ENCODE measurements around the gene NDUFAF2. TPM values are rescaled to one million over a fixed set of nuclear protein-coding genes. Genes with fewer than 3 reads are reported as not detected.
"Not testable (repeated sequence)": the region's sequence is repeated elsewhere in the genome, so short reads cannot be mapped to it uniquely, and the experiment has no call there.

The NDUFAF2 gene
- polyA plus RNA-seq, 3 donors from 2014 or later = 15.7 to 23.2 (median 20.4) TPM

DNA sequence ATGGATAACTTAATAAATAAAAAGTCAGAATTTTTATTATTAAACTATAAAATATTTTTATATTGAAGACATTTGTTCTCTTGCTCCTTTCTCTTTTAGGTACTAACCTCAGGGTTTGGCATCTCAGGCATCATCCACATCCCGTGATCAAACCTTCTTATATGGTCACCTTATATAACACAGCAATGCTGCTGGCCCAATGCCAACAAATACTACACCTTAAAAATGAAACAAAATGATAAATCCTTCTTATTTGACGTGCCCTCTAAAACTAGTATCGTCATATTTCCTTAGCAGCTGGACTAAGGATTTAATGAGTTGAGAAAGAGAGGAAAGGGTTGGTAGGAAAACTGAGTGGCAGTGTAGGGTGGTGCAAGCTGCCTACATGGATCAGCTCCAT lies 56.6 kb downstream of the NDUFAF2 start:
- Mint-ChIP-seq H3K27ac (no peak overlapping the region), H3K36me3 (no peaks in the 10 kb centered on the region), H3K4me3 (no peak overlapping the region), H3K9me3 (no peaks in the 10 kb centered on the region), H3K27me3 (ENCODE audit: low read depth in 3 of 3) (peaks cover 0 to 2% (median 0%) of the 10 kb centered on the region in 3 donors), H3K4me1 (peaks cover 0 to 2% of the 10 kb centered on the region in 2 donors)
- DNase-seq = no peak

DNA sequence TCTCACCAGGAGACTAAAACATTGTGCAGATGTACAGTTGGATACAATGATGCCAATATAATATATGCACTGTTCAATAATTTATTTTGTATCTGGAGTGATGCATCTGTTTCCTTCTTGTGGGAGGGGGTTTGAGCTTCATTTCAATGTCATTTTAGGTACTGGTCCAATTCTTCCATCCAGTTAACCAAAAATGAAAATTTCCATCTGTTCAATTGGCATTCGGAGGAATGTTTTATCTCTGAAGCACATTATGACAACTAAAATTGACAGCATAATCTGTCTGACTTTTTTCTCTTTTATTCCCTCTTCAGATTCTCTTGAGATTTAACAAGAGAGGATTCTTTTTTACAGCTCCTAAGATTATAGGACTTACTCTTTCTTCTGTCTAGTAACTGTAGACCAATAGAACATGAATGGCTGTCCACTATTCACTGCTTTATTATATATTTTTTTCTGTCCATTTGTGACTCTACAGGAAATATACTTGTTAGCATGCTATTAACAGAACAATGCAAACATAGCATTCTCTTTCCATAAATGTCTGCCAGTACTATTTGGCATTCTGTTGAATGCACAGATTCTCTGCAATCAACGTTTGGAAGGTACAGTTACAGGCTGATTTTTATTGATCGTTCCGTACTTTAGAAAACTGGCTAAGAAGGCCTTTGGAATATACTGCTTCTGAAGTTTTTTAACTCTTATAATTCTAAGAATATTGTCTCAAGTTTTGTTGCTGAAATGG lies 57.8 kb downstream of the NDUFAF2 start:
- H3K9me3 Mint-ChIP-seq = no peaks in the 10 kb centered on the region
- no peak overlapping the region for H3K27ac Mint-ChIP-seq
- H3K4me3 Mint-ChIP-seq = no peak overlapping the region
- no peak for DNase-seq
- peaks cover 0 to 2% (median 0%) of the 10 kb centered on the region in 3 donors for H3K27me3 Mint-ChIP-seq (ENCODE audit: low read depth in 3 of 3)
- peaks cover 0 to 2% of the 10 kb centered on the region in 2 donors for H3K4me1 Mint-ChIP-seq
- no peaks in the 10 kb centered on the region for H3K36me3 Mint-ChIP-seq

DNA sequence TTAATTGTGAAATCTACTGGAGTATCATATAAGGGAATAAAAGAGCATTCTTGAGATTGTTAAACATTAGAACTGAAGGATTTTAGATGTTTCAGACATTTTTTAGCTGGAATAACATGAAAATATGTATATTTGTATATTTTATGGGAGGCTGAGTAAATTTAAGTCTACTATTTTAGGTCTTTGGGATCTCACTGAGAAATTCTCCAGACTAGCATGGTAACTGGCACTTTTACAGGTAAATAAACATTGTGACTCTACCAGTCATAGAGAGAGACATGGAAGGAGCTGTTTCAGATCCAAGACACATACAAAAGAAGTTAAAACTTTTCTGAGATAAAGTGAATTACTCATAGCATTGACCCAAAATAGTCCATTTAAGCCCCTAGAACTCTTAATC lies 59.4 kb downstream of the NDUFAF2 start:
- H3K9me3 Mint-ChIP-seq = no peaks in the 10 kb centered on the region
- H3K27ac Mint-ChIP-seq = no peak overlapping the region
- no peak overlapping the region for H3K4me3 Mint-ChIP-seq
- peaks cover 0 to 2% (median 0%) of the 10 kb centered on the region in 3 donors for H3K27me3 Mint-ChIP-seq (ENCODE audit: low read depth in 3 of 3)
- no peaks in the 10 kb centered on the region for H3K36me3 Mint-ChIP-seq
- no peak for DNase-seq
- no peaks in the 10 kb centered on the region for H3K4me1 Mint-ChIP-seq

DNA sequence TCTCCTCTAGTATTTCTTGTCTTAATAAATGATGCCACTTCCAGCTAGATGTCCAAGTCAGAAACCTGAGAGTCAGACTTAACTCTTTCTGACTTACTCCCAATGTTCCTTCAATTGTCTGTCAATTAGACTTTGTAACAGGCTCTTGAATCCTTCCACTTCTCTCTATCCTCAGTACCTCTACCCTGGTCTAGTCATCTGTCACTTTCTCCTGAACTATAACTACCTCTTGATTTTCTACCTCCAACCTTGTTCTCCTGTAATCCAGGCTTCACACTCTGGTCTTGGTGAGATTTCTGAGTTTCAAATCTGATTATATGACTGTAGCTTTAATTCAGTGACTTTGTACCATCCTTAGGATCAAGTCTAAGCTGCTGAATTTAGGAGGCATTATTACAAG lies 64.9 kb downstream of the NDUFAF2 start:
- DNase-seq = no peak
- H3K27ac Mint-ChIP-seq = no peak overlapping the region
- peaks cover 0 to 1% (median 0%) of the 10 kb centered on the region in 3 donors for H3K27me3 Mint-ChIP-seq (ENCODE audit: low read depth in 3 of 3)
- no peak overlapping the region for H3K4me3 Mint-ChIP-seq
- H3K9me3 Mint-ChIP-seq = no peaks in the 10 kb centered on the region
- H3K4me1 Mint-ChIP-seq = no peaks in the 10 kb centered on the region
- no peaks in the 10 kb centered on the region for H3K36me3 Mint-ChIP-seq

DNA sequence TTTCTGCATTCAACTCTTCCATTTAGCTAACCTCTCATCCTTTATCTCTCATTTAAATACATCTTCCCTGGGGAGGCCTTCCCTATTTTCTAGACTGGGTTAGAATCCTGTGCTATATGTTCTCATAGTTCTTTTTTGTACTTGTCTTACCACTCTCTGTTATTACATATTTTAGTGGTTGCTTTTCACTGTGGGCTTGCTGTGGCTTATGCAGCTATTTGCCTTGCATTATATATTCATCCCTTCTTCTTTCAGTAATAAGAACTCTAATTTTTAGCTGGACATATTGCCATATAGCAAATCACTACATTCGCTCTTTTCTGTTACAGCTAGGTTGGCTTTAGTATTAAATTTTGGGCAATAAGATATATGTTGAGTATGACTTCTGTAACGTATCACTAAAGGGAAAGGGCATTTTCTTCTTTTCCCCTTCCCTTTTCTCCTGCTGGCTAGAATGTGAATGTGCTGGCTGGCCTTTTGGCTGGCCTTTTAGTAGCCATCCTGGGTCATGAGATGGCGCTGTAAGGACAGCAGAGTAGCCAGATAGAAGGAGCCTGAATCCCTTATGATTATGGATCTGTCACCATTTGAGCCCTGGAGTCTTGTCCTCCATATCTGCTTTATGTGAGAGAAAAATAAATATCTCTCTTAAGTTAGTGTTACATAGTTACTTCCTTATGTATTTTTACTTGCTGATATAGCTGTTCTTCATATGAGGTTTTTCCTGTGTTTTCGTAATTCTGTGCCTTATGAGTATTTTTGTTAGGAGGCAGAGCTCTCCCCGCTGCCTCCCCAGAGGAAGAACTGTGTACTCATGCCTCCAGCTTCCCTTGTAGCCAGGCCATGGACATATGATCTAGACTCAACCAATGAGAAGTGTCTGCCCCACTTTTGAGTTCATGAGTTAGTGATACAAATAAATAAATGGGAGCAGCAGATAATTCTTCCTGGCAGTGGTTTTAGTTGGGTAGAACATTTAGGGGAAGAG lies 65.8 kb downstream of the NDUFAF2 start:
- Mint-ChIP-seq H3K36me3 (no peaks in the 10 kb centered on the region), H3K9me3 (no peaks in the 10 kb centered on the region), H3K4me1 (no peaks in the 10 kb centered on the region), H3K27me3 (ENCODE audit: low read depth in 3 of 3) (no peaks in the 10 kb centered on the region), H3K27ac (no peak overlapping the region), H3K4me3 (no peak overlapping the region)
- DNase-seq = no peak

DNA sequence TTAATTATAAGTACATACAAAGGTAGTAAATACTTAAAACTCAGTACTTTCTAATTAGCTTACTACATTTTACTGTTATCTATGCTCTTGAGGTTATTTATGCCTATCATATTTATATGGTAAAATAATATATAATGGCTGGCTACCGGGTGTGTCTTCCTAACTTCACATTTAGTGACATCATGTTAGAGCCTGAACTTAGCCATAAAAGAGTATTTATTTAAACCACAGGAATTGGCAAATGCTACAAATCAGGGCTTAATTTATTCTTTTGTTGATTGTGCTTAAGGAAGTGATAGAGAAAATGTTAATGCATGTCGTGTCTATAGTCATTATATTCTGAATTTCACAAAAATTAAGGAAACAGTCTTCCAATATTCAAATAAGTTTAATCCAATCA lies 73.1 kb downstream of the NDUFAF2 start:
- no peaks in the 10 kb centered on the region for H3K9me3 Mint-ChIP-seq
- H3K27ac Mint-ChIP-seq = no peak overlapping the region
- no peaks in the 10 kb centered on the region for H3K36me3 Mint-ChIP-seq
- no peaks in the 10 kb centered on the region for H3K4me1 Mint-ChIP-seq
- no peak for DNase-seq
- no peak overlapping the region for H3K4me3 Mint-ChIP-seq
- no peaks in the 10 kb centered on the region for H3K27me3 Mint-ChIP-seq (ENCODE audit: low read depth in 3 of 3)

DNA sequence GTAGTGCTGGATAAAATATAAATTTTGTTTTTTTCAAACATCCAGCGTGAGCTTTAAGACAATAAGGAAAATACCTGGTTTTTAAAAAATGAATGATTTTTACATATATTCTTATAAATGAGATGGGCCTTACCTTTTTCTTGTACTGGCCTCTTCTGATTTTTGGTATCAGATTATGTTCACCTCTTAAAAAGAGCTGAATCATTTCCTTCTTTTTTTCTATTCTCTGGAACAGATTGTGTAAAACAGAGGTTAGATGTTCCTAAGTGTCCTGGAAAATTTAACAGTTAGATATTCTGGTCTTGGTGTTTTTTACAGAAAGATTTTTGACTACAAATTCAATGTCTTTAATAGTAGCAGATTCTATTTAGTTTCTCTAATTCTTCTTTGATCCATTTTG lies 74.6 kb downstream of the NDUFAF2 start:
- Mint-ChIP-seq H3K4me3 (no peak overlapping the region), H3K27me3 (ENCODE audit: low read depth in 3 of 3) (no peaks in the 10 kb centered on the region), H3K27ac (no peak overlapping the region), H3K4me1 (peaks cover 0 to 2% of the 10 kb centered on the region in 2 donors), H3K36me3 (no peaks in the 10 kb centered on the region), H3K9me3 (no peaks in the 10 kb centered on the region)
- no peak for DNase-seq

DNA sequence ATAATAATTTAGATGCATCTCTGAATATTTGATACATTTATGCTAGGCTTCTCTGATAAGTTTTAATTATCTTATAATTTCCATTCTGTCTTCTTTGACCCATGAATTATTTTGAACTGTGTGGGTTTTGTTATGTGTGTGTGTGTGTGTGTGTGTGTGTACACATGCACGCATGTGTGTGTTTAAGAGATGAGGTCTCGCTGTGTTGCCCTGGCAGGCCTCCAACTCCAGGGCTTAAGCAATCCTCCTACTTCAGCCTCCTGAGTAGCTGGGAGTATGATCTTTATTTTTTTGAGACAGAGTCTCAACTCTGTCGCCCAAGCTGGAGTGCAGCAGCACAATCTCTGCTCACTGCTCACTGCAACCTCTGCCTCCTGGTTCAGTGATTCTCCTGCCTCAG lies 75.4 kb downstream of the NDUFAF2 start:
- Mint-ChIP-seq H3K27me3 (ENCODE audit: low read depth in 3 of 3) (no peaks in the 10 kb centered on the region), H3K36me3 (no peaks in the 10 kb centered on the region), H3K27ac (no peak overlapping the region), H3K4me1 (peaks cover 0 to 2% of the 10 kb centered on the region in 2 donors), H3K4me3 (no peak overlapping the region), H3K9me3 (no peaks in the 10 kb centered on the region)
- DNase-seq = no peak

DNA sequence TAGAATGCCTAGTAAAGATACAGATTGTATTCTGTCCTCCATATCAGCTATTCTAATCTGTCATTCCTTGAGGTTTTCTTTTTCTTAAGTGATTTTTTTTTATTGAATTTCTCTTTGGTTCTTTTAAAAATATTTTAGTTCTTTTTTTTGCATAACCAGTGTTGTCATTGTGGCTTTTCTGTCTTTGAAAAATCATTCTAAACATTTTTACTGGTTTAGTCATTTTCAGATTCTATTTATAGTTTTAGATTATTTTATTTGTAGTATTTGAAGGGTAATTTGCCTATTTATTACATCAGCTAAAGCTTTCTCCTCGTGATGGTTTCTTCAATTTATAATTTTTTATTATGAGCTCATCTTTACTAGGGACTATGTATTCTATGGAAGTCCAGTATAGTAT lies 78.1 kb downstream of the NDUFAF2 start:
- H3K9me3 Mint-ChIP-seq = no peaks in the 10 kb centered on the region
- no peak for DNase-seq
- no peak overlapping the region for H3K4me3 Mint-ChIP-seq
- peaks cover 0 to 1% (median 0%) of the 10 kb centered on the region in 3 donors for H3K27me3 Mint-ChIP-seq (ENCODE audit: low read depth in 3 of 3)
- H3K4me1 Mint-ChIP-seq = peaks cover 0 to 2% of the 10 kb centered on the region in 2 donors
- H3K36me3 Mint-ChIP-seq = no peaks in the 10 kb centered on the region
- no peak overlapping the region for H3K27ac Mint-ChIP-seq

DNA sequence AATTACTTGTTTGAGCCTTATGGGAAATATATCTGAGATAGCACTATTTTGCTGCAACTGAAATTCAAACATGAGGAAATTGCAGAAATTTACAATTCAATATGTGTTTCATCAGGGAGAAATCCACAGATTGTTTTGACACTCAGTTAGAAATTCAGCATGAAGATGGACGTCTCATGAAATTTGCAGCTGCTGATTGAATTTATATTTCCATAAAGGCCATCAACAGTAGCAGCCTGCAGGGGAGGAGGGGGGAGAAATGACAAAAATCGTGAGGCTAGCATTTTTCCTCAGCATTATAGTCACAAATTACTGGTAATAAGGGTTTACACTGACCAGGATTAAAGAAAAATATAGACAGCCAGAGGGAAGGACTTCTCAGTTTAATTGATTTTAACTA lies 81.0 kb downstream of the NDUFAF2 start:
- Mint-ChIP-seq H3K9me3 (no peaks in the 10 kb centered on the region), H3K27ac (no peak overlapping the region), H3K4me3 (no peak overlapping the region)

DNA sequence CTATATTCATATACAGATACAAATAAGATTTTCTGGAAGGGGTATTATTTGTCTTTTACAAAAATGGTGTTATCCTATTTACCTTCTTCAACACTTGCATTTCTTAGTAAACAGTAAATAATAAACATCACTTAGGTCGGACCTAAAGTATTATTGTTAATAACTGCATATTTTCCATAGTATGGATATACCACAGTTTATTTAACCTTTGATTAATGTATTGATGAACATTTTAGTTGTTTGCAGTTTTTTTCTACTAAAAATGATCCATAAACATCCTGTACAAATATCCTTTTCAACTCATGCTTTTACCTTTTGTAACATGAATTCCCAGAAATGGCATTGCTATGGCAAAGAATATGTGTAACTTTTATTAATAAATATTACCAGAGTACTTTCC lies 83.4 kb downstream of the NDUFAF2 start:
- Mint-ChIP-seq H3K27me3 (ENCODE audit: low read depth in 3 of 3) (peaks cover 0 to 2% (median 1%) of the 10 kb centered on the region in 3 donors), H3K36me3 (no peaks in the 10 kb centered on the region), H3K4me1 (peaks cover 0 to 5% of the 10 kb centered on the region in 2 donors), H3K9me3 (peaks cover 0 to 2% (median 0%) of the 10 kb centered on the region in 6 donors), H3K4me3 (no peak overlapping the region), H3K27ac (no peak overlapping the region)
- no peak for DNase-seq

More for the DNA sequence above, 81.0 kb downstream of the NDUFAF2 start:
- no peaks in the 10 kb centered on the region for H3K36me3 Mint-ChIP-seq
- no peak for DNase-seq
- H3K4me1 Mint-ChIP-seq = peaks cover 0 to 2% of the 10 kb centered on the region in 2 donors
- H3K27me3 Mint-ChIP-seq (ENCODE audit: low read depth in 3 of 3) = peaks cover 0 to 1% (median 0%) of the 10 kb centered on the region in 3 donors

DNA sequence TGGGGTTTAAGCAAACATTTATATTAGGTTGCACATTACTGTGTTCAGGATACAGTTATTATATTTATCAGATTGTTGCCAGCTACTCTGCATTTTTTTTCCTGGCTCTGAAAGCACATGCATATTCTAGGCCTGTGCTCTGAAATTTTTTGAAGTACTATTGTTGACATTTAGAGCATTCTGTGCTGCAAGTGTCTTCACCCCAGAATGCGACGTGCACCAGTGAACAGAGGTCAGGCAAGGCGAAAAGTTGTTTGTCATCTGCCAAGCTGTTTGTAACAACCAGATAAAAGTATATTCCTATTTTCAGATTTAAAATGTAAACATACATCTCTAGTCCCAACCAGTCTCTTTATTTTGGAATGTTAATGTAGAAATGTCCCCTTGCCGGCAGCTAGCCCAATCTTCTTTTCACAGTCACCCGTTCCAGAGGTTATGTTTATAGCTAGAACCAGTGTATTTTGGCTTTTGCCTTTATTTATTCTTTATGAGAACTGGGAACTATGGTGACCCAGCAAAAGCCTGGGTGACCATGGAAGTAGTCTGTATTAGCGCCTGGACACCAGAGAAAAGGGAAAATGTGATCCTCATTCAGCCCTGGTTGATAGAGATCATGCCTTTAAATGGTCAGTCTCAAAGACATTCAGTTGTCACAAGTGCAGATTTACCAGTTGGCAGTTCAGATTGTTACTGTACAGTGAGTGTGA lies 84.6 kb downstream of the NDUFAF2 start:
- H3K4me1 Mint-ChIP-seq = peaks cover 0 to 3% of the 10 kb centered on the region in 2 donors
- no peak overlapping the region for H3K4me3 Mint-ChIP-seq
- no peak for DNase-seq
- no peak overlapping the region for H3K27ac Mint-ChIP-seq
- peaks cover 0 to 2% (median 0%) of the 10 kb centered on the region in 6 donors for H3K9me3 Mint-ChIP-seq
- H3K36me3 Mint-ChIP-seq = no peaks in the 10 kb centered on the region
- H3K27me3 Mint-ChIP-seq (ENCODE audit: low read depth in 3 of 3) = peaks cover 0 to 2% (median 1%) of the 10 kb centered on the region in 3 donors

DNA sequence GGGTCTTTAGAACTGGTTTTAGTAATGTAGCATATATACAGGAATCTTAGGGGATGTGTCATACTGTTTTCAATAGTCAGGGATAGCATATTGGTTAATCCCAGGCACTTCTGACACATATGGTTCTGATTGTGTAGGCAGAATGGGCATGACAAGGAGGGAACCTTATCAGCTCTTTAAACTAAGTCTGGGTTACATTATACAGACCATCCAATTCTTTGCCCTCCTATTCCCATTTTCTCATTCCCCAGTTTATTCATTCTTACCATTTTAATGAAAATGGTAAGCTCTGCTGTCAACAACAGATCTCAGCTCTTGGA lies 85.1 kb downstream of the NDUFAF2 start:
- peaks cover 0 to 2% (median 1%) of the 10 kb centered on the region in 3 donors for H3K27me3 Mint-ChIP-seq (ENCODE audit: low read depth in 3 of 3)
- H3K9me3 Mint-ChIP-seq = peaks cover 0 to 2% (median 0%) of the 10 kb centered on the region in 6 donors
- peaks cover 0 to 3% of the 10 kb centered on the region in 2 donors for H3K4me1 Mint-ChIP-seq
- H3K4me3 Mint-ChIP-seq = no peak overlapping the region
- H3K27ac Mint-ChIP-seq = no peak overlapping the region
- DNase-seq = no peak
- no peaks in the 10 kb centered on the region for H3K36me3 Mint-ChIP-seq

DNA sequence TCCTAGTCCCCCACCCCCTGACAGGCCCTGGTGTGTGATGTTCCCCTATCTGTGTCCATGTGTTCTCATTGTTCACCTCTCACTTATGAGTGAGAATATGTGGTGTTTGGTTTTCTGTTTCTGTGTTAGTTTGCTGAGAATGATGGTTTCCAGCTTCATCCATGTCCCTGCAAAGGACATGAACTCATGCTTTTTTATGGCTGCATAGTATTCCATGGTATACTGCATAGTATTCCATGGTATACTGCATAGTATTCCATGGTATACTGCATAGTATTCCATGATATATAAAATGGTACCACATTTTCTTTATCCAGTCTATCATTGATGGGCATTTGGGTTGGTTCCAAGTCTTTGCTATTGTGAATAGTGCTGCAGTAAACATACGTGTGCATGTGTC lies 86.3 kb downstream of the NDUFAF2 start:
- H3K4me3 Mint-ChIP-seq = not testable (repeated sequence)

More for the DNA sequence above, 86.3 kb downstream of the NDUFAF2 start:
- H3K36me3 Mint-ChIP-seq; DNase-seq; H3K4me1 Mint-ChIP-seq; H3K9me3 Mint-ChIP-seq; H3K27me3 Mint-ChIP-seq (ENCODE audit: low read depth in 3 of 3); H3K27ac Mint-ChIP-seq: not testable (repeated sequence)
